HCT116 (cell line): ENCODE data around the gene ZNF544. TPM values are rescaled to one million over a fixed set of nuclear protein-coding genes. Genes with fewer than 3 reads are reported as not detected.

Experiments
- ATAC-seq: fragments of 200-7000 bp; cut with Tn5 transposase; 2 replicates; pipeline ENCODE4 v1.9.1; 2020; ENCODE audit warnings: mild to moderate bottlenecking, moderate library complexity
- BruUV-seq: library from RNA; stranded (reverse); fragments of 400-500 nt; replicated peaks from 2 replicates; lab custom pipeline; 2021; lab: Mats Ljungman, UMichigan
- CTCF ChIA-PET: fragments of 300-600 bp; sonication (Branson Sonifier 250); formaldehyde crosslinking; loops from one replicate; lab custom pipeline; 2021; ENCODE audit warnings: antibody characterized with exemption; lab: Charles Lee
- POLR2A ChIA-PET: fragments of 300-600, 350-600 bp; sonication (Branson Sonifier 250); formaldehyde crosslinking; loops from one replicate; lab custom pipeline; 2021; ENCODE audit warnings: antibody characterized with exemption; lab: Charles Lee
- RAD21 ChIA-PET, 2 experiments: fragments of 300-600 bp; sonication (Branson Sonifier 250); formaldehyde crosslinking; loops; one replicate each; lab custom pipeline; 2023; ENCODE audit warnings: low total read pairs in 2 of 2; ENCODE audit not compliant: uncharacterized antibody in 2 of 2, unreplicated experiment in 2 of 2, low non-redundant PET in 1 of 2; lab: Charles Lee
- DNase-seq: peaks from one replicate; pipeline ENCODE4 v3.0.0-alpha.2; 2010; ENCODE audit warnings: low read depth, low spot score
- H2AFZ ChIP-seq: fragments of 200-600 bp; shearing (Covaris generic), sonication (generic); 2 replicates; pipeline ENCODE4 v1.6.1; 2017; ENCODE audit warnings: low read depth, mixed run types, mixed read lengths, antibody characterized with exemption, low read length; ENCODE audit not compliant: poor library complexity, severe bottlenecking
- H3K27ac ChIP-seq: 2 replicates; pipeline ENCODE4 v1.5.1; 2012; ENCODE audit warnings: low read depth, low read length
- H3K27me3 ChIP-seq: fragments of 200-600 bp; sonication (generic); 2 replicates; pipeline ENCODE4 v1.6.1; 2016; ENCODE audit warnings: mixed run types, low read length, mixed read lengths; ENCODE audit not compliant: insufficient read depth
- H3K36me3 ChIP-seq, 2 experiments: fragments of 200-500 bp in 1 of 2; fragments of 200-600 bp in 1 of 2; sonication (Bioruptor generic) in 1 of 2; sonication (generic) in 1 of 2; 2 replicates each; pipeline versions ENCODE4 v1.5.1 to v1.6.1; 2014 to 2016; ENCODE audit warnings: low read length in 2 of 2, inconsistent platforms in 1 of 2, mixed read lengths in 1 of 2, mixed run types in 1 of 2; ENCODE audit not compliant: insufficient read depth in 2 of 2, control insufficient read depth in 1 of 2
- H3K4me1 ChIP-seq, 2 experiments: fragments of 200-600 bp in 1 of 2; sonication (generic) in 1 of 2; 2 replicates each; pipeline versions ENCODE4 v1.5.1 to v1.6.1; 2012 to 2017; ENCODE audit warnings: low read length in 2 of 2, inconsistent platforms in 1 of 2, mild to moderate bottlenecking in 1 of 2, mixed read lengths in 1 of 2, mixed run types in 1 of 2, moderate library complexity in 1 of 2; ENCODE audit not compliant: insufficient read depth in 2 of 2, control insufficient read depth in 1 of 2
- H3K4me2 ChIP-seq: fragments of 200-600 bp; sonication (generic); 2 replicates; pipeline ENCODE4 v1.6.1; 2017; ENCODE audit warnings: mixed run types, low read length, mixed read lengths
- H3K4me3 ChIP-seq, 2 experiments: fragments of 200-600 bp in 1 of 2; sonication (generic) in 1 of 2; replicated peaks in 1 of 2; 2 replicates each; pipeline ENCODE4 v1.5.1; 2011 to 2016; ENCODE audit warnings: low read length in 2 of 2, control low read depth in 1 of 2, low read depth in 1 of 2, mild to moderate bottlenecking in 1 of 2, mixed read lengths in 1 of 2, mixed run types in 1 of 2
- H3K79me2 ChIP-seq: fragments of 200-600 bp; sonication (generic); 2 replicates; pipeline ENCODE4 v1.6.1; 2017; ENCODE audit warnings: mild to moderate bottlenecking, mixed run types, low read length, moderate library complexity, mixed read lengths; ENCODE audit not compliant: insufficient read depth
- H3K9ac ChIP-seq: fragments of 200-600 bp; sonication (generic); 2 replicates; pipeline ENCODE4 v1.6.1; 2016; ENCODE audit warnings: low read length, mixed read lengths
- H3K9me2 ChIP-seq: fragments of 200-600 bp; sonication (generic), shearing (Covaris generic); 2 replicates; pipeline ENCODE4 v1.6.1; 2017; ENCODE audit warnings: mixed run types, mild to moderate bottlenecking, moderate library complexity; ENCODE audit not compliant: insufficient read depth
- H3K9me3 ChIP-seq, 2 experiments: fragments of 200-500 bp in 1 of 2; fragments of 200-600 bp in 1 of 2; sonication (Bioruptor generic) in 1 of 2; sonication (generic) in 1 of 2; 2 replicates each; pipeline ENCODE4 v1.6.1; 2014 to 2017; ENCODE audit warnings: low read length in 2 of 2, mixed read lengths in 2 of 2, inconsistent platforms in 1 of 2, low read depth in 1 of 2, mild to moderate bottlenecking in 1 of 2, mixed run types in 1 of 2, moderate library complexity in 1 of 2; ENCODE audit not compliant: control insufficient read depth in 1 of 2, insufficient read depth in 1 of 2
- H4K20me1 ChIP-seq: fragments of 200-600 bp; sonication (generic), shearing (Covaris generic); 2 replicates; pipeline ENCODE4 v1.6.1; 2017; ENCODE audit warnings: mixed run types, mild to moderate bottlenecking, moderate library complexity; ENCODE audit not compliant: insufficient read depth
- ATF3 ChIP-seq: IDR thresholded peaks from 2 replicates; pipeline ENCODE4 v1.6.1; 2012
- CEBPB ChIP-seq: IDR thresholded peaks from 2 replicates; pipeline ENCODE4 v1.6.1; 2012; ENCODE audit warnings: low read depth
- CTCF ChIP-seq, 3 experiments: fragments of 200-600 bp in 1 of 3; sonication (generic) in 1 of 3; IDR thresholded peaks in 2 of 3; conservative IDR thresholded peaks in 1 of 3; 2 replicates each; pipeline ENCODE4 v1.5.1; 2012 to 2017; ENCODE audit warnings: low read depth in 2 of 3, low read length in 2 of 3, antibody characterized with exemption in 1 of 3, borderline replicate concordance in 1 of 3, control low read depth in 1 of 3, mild to moderate bottlenecking in 1 of 3, mixed read lengths in 1 of 3, mixed run types in 1 of 3, moderate library complexity in 1 of 3; ENCODE audit not compliant: insufficient read depth in 1 of 3
- EGR1 ChIP-seq: IDR thresholded peaks from 2 replicates; pipeline ENCODE4 v1.6.1; 2012; ENCODE audit warnings: low read depth
- EZH2 ChIP-seq: fragments of 200-600 bp; sonication (generic); IDR thresholded peaks from 2 replicates; pipeline ENCODE4 v1.6.1; 2017; ENCODE audit warnings: antibody characterized with exemption, mixed run types
- EZH2phosphoT487 ChIP-seq: fragments of 200-600 bp; IDR thresholded peaks from 2 replicates; pipeline ENCODE4 v1.6.1; 2018; ENCODE audit warnings: antibody characterized with exemption, borderline replicate concordance
- SP1 ChIP-seq: IDR thresholded peaks from 2 replicates; pipeline ENCODE4 v1.6.1; 2012; ENCODE audit warnings: low read depth
- TCF7L2 ChIP-seq: IDR thresholded peaks from 2 replicates; pipeline ENCODE4 v1.7.0; 2011; ENCODE audit warnings: borderline replicate concordance, inconsistent platforms; ENCODE audit not compliant: insufficient read depth, insufficient read length; ENCODE audit errors: extremely low read depth
- intact Hi-C: fragments of 100-400 bp; cut with micrococcal nuclease; formaldehyde crosslinking; loops from 2 replicates; pipeline ENCODE4 v1.10.0; 2022
- total RNA-seq: library from RNA; stranded (reverse); gene quantifications from one replicate; pipeline ENCODE4 v1.2.1, GENCODE V29; 2021; ENCODE audit not compliant: unreplicated experiment
- TF ChIP-seq, protein P1 (sequence below): IDR thresholded peaks from 2 replicates; pipeline ENCODE4 v1.6.1; 2012

The ZNF544 gene
- total RNA-seq, 1 experiment from 2014 or later = 46.3 TPM

GRCh38 chr19:58305065-58305931, 76.6 kb downstream of the ZNF544 start, which contains the start of gene ERVK3-1 (continued):
- TF ChIP-seq CTCF (IDR thresholded peaks at IDR 0.05 in 2 of 3, conservative IDR thresholded peaks at IDR 0.05 in 1 of 3; ENCODE audit: borderline replicate concordance in 1 of 3, insufficient read depth in 1 of 3, low read depth in 2 of 3, low read length in 2 of 3) (no peak), EZH2phosphoT487 (no peak), SP1 (peak; percentile 71), CEBPB (no peak)

- Histone ChIP-seq H3K4me3 (peak overlapping the region; percentile 92 to 93), H3K9ac (peak overlapping the region; percentile 73), H3K79me2 (peaks cover 40% of the 10 kb centered on the region), H3K4me1 (peaks cover 5 to 15% of the 10 kb centered on the region in 2 experiments; a peak in 3 of 4 replicates), H3K9me2 (no peaks in the 10 kb centered on the region), H3K4me2 (peak overlapping the region; percentile 80), H2AFZ (no peak overlapping the region), H3K27ac (peak overlapping the region; percentile 74), H3K9me3 (no peaks in the 10 kb centered on the region; a peak in 1 of 4 replicates), H4K20me1 (no peaks in the 10 kb centered on the region), H3K36me3 (peaks cover 12 to 37% of the 10 kb centered on the region in 2 experiments), H3K27me3 (no peaks in the 10 kb centered on the region)
- ChIA-PET POLR2A (interaction anchor here (1.3 kb wide), 2 partner anchors 21 to 57 kb away, joined by 3 read pairs; partner anchors contain the start of genes ZNF497 and ZSCAN22), RAD21 (no interaction called here), CTCF (no interaction called here)
- BruUV-seq = no TSS peak
- intact Hi-C loops = loop anchor here (1.0 to 5.0 kb wide), 2 partner anchors 20 to 79 kb away; partner anchors contain the start of genes ZNF544 and ZSCAN22
- no peak for DNase-seq
- TF ChIP-seq TCF7L2 = no peak
- no peak for TF ChIP-seq EZH2
- TF ChIP-seq EZH2phosphoT487 = no peak
- TF ChIP-seq EGR1 = no peak
- TF ChIP-seq CEBPB = no peak
- no peak for TF ChIP-seq ATF3
- TF ChIP-seq, protein P1, sequence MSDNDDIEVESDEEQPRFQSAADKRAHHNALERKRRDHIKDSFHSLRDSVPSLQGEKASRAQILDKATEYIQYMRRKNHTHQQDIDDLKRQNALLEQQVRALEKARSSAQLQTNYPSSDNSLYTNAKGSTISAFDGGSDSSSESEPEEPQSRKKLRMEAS = no peak
- ATAC-seq = no peak
Measured at GRCh38 chr19:58305932-58306323, 77.2 kb downstream of the ZNF544 start.
